Measurements from ENCODE around the gene PDE4D.

Gene PDE4D

DNA sequence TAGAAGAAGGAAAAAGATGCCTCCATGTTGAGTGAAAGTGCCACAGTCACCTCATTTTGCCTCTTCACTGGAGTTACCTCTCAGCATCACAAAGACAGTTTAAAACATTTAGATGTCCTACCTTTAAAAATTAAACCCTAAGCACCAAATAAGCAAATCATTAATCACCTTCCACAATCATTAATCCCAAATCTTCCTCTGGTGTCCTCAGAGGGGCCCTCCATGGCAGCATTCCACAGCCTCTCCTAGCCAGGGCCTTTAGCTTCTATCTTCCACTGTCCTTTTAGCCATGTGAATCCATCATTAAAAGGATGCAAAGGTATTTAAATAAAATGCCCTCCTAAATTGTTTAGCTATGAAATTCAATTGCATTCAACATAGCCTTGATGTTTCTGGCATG lies 310.8 kb downstream of the PDE4D start:
- Histone ChIP-seq H3K4me1 (ENCODE audit: low read length) (no peaks in the 10 kb centered on the region), H3K9me3 (replicated peaks; ENCODE audit: insufficient read depth, low read length) (no peaks in the 10 kb centered on the region), H3K9ac (ENCODE audit: low read length) (no peak overlapping the region), H3F3A (ENCODE audit: insufficient read depth, low read length) (no peaks in the 10 kb centered on the region), H3K4me3 (ENCODE audit: low read length) (no peak overlapping the region), H4K20me1 (ENCODE audit: insufficient read depth, low read length) (no peaks in the 10 kb centered on the region), H3K9me2 (replicated peaks; ENCODE audit: insufficient read depth, low read length) (no peaks in the 10 kb centered on the region), H3K27me3 (replicated peaks; ENCODE audit: insufficient read depth, low read length) (no peaks in the 10 kb centered on the region), H3K79me2 (ENCODE audit: low read length) (no peaks in the 10 kb centered on the region), H3K27ac (ENCODE audit: low read length) (no peak overlapping the region), H3K36me3 (replicated peaks; ENCODE audit: insufficient read depth, low read length) (no peaks in the 10 kb centered on the region), H2AFZ (ENCODE audit: low read length) (no peak overlapping the region), H3K4me2 (ENCODE audit: low read depth, low read length) (no peak overlapping the region)
- TF ChIP-seq EZH2 (optimal IDR thresholded peaks at IDR 0.05; ENCODE audit: low read depth, low read length) (no peak), EZH2phosphoT487 (IDR thresholded peaks at IDR 0.05; ENCODE audit: low read length) (no peak)
- TF ChIP-seq, protein P1, sequence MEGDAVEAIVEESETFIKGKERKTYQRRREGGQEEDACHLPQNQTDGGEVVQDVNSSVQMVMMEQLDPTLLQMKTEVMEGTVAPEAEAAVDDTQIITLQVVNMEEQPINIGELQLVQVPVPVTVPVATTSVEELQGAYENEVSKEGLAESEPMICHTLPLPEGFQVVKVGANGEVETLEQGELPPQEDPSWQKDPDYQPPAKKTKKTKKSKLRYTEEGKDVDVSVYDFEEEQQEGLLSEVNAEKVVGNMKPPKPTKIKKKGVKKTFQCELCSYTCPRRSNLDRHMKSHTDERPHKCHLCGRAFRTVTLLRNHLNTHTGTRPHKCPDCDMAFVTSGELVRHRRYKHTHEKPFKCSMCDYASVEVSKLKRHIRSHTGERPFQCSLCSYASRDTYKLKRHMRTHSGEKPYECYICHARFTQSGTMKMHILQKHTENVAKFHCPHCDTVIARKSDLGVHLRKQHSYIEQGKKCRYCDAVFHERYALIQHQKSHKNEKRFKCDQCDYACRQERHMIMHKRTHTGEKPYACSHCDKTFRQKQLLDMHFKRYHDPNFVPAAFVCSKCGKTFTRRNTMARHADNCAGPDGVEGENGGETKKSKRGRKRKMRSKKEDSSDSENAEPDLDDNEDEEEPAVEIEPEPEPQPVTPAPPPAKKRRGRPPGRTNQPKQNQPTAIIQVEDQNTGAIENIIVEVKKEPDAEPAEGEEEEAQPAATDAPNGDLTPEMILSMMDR (IDR thresholded peaks at IDR 0.05; ENCODE audit: low read length) = no peak
- DNase-seq = no peak

- no peaks in the 10 kb centered on the region for H3K4me1 ChIP-seq (ENCODE audit: low read length)
- no peak for DNase-seq
- H3F3A ChIP-seq (ENCODE audit: insufficient read depth, low read length) = no peaks in the 10 kb centered on the region
- no peaks in the 10 kb centered on the region for H3K79me2 ChIP-seq (ENCODE audit: low read length)
- H3K4me2 ChIP-seq (ENCODE audit: low read depth, low read length) = no peak overlapping the region
- H4K20me1 ChIP-seq (ENCODE audit: insufficient read depth, low read length) = no peaks in the 10 kb centered on the region
- no peak overlapping the region for H3K9ac ChIP-seq (ENCODE audit: low read length)
- no peak overlapping the region for H3K4me3 ChIP-seq (ENCODE audit: low read length)
- no peaks in the 10 kb centered on the region for H3K27me3 ChIP-seq (replicated peaks; ENCODE audit: insufficient read depth, low read length)
- TF ChIP-seq, protein P1 (IDR thresholded peaks at IDR 0.05; ENCODE audit: low read length) = no peak
- TF ChIP-seq EZH2 (optimal IDR thresholded peaks at IDR 0.05; ENCODE audit: low read depth, low read length) (no peak), EZH2phosphoT487 (IDR thresholded peaks at IDR 0.05; ENCODE audit: low read length) (no peak)
- no peaks in the 10 kb centered on the region for H3K9me3 ChIP-seq (replicated peaks; ENCODE audit: insufficient read depth, low read length)
- no peak overlapping the region for H2AFZ ChIP-seq (ENCODE audit: low read length)
- no peaks in the 10 kb centered on the region for H3K36me3 ChIP-seq (replicated peaks; ENCODE audit: insufficient read depth, low read length)
- H3K27ac ChIP-seq (ENCODE audit: low read length) = no peak overlapping the region
- H3K9me2 ChIP-seq (replicated peaks; ENCODE audit: insufficient read depth, low read length) = no peaks in the 10 kb centered on the region
Measured at GRCh38 chr5:59579824-59580167, 313.7 kb downstream of the PDE4D start.

DNA sequence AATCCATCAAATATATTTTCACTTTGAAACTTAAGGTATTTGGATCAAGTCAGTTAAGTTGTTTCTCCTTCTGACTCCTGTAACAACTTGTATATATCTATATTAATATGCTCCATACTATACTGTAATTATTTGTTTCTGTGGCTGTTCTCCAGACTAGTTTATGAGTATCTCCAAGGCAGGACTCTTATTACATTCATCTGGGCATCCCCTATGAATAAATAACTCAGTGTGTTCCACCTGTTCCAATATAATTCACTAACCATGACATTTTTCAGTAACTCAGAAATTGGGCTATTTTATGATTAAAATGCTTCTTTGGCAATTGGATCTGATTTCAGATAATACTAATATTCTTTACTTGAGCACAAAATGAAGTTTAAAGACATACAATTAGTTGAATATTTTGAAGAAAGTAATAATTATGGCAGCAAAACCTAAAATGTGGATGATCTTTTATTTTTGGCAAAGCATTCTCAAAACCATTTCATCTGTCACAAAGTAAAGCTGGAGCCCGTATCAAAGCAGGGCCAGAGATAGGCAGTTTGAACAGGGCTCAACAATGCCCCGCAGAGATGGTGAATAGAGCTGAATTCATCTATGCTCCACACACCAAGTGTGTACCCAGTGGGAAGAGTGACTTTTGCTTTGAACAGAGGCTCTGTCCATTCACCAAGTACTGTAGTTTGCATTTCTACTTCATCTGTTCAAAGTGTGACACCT lies 314.3 kb downstream of the PDE4D start:
- Histone ChIP-seq H3K4me1 (ENCODE audit: low read length) (peaks cover 3% of the 10 kb centered on the region), H3K36me3 (replicated peaks; ENCODE audit: insufficient read depth, low read length) (no peaks in the 10 kb centered on the region), H3K27ac (ENCODE audit: low read length) (no peak overlapping the region)

More for the DNA sequence above, 314.3 kb downstream of the PDE4D start:
- no peak overlapping the region for H3K4me2 ChIP-seq (ENCODE audit: low read depth, low read length)
- no peaks in the 10 kb centered on the region for H3K79me2 ChIP-seq (ENCODE audit: low read length)
- no peak overlapping the region for H3K4me3 ChIP-seq (ENCODE audit: low read length)
- DNase-seq = no peak
- no peaks in the 10 kb centered on the region for H4K20me1 ChIP-seq (ENCODE audit: insufficient read depth, low read length)
- no peaks in the 10 kb centered on the region for H3K27me3 ChIP-seq (replicated peaks; ENCODE audit: insufficient read depth, low read length)
- no peaks in the 10 kb centered on the region for H3K9me3 ChIP-seq (replicated peaks; ENCODE audit: insufficient read depth, low read length)
- TF ChIP-seq EZH2phosphoT487 (IDR thresholded peaks at IDR 0.05; ENCODE audit: low read length) = no peak
- no peak for TF ChIP-seq EZH2 (optimal IDR thresholded peaks at IDR 0.05; ENCODE audit: low read depth, low read length)
- TF ChIP-seq, protein P1 (IDR thresholded peaks at IDR 0.05; ENCODE audit: low read length) = no peak
- no peaks in the 10 kb centered on the region for H3K9me2 ChIP-seq (replicated peaks; ENCODE audit: insufficient read depth, low read length)
- H2AFZ ChIP-seq (ENCODE audit: low read length) = no peak overlapping the region
- no peak overlapping the region for H3K9ac ChIP-seq (ENCODE audit: low read length)
- H3F3A ChIP-seq (ENCODE audit: insufficient read depth, low read length) = no peaks in the 10 kb centered on the region

Measured in MM.1S (cell line).